NCI-H2227 (cell line): Measurements from ENCODE around the gene ADAMTS17.
"Not testable (repeated sequence)": the region's sequence is repeated elsewhere in the genome, so short reads cannot be mapped to it uniquely, and the experiment has no call there.

Experiments used
- DNase-seq: peaks from one replicate; lab custom pipeline; 2025; ENCODE audit not compliant: unreplicated experiment; lab: John Stamatoyannopoulos, UW

ADAMTS17 gene

GRCh38 chr15:100339451-100339850 lies 2.3 kb downstream of the ADAMTS17 start:
- DNase-seq = not testable (repeated sequence)

GRCh38 chr15:100338971-100339444 lies 2.8 kb downstream of the ADAMTS17 start:
- DNase-seq = no peak

GRCh38 chr15:100338247-100338646 lies 3.5 kb downstream of the ADAMTS17 start:
- no peak for DNase-seq

- DNase-seq = no peak
These were observed 4.4 kb downstream of the ADAMTS17 start for GRCh38 chr15:100337096-100338044.

- no peak for DNase-seq
These were observed 5.7 kb downstream of the ADAMTS17 start for GRCh38 chr15:100336061-100336460.

GRCh38 chr15:100335335-100335999 lies 6.3 kb downstream of the ADAMTS17 start:
- no peak for DNase-seq

- no peak for DNase-seq
These were observed 6.9 kb downstream of the ADAMTS17 start for GRCh38 chr15:100334905-100335304.

- DNase-seq = no peak
These were observed 7.3 kb downstream of the ADAMTS17 start for GRCh38 chr15:100334456-100334855.

- DNase-seq = no peak
These were observed 7.8 kb downstream of the ADAMTS17 start for GRCh38 chr15:100334015-100334414.

GRCh38 chr15:100333236-100333635 lies 8.5 kb downstream of the ADAMTS17 start:
- no peak for DNase-seq

GRCh38 chr15:100332721-100333120 lies 9.1 kb downstream of the ADAMTS17 start:
- no peak for DNase-seq

GRCh38 chr15:100332231-100332630 lies 9.5 kb downstream of the ADAMTS17 start:
- no peak for DNase-seq

- DNase-seq = no peak
These were observed 11.1 kb downstream of the ADAMTS17 start for GRCh38 chr15:100330629-100331215.

- DNase-seq = no peak
These were observed 11.6 kb downstream of the ADAMTS17 start for GRCh38 chr15:100330221-100330620.

GRCh38 chr15:100328796-100329195 lies 13.0 kb downstream of the ADAMTS17 start:
- DNase-seq = no peak

- no peak for DNase-seq
These were observed 22.9 kb downstream of the ADAMTS17 start for GRCh38 chr15:100318880-100319279.

- DNase-seq = no peak
These were observed 26.9 kb downstream of the ADAMTS17 start for GRCh38 chr15:100314809-100315400.

- DNase-seq = no peak
These were observed 29.8 kb downstream of the ADAMTS17 start for GRCh38 chr15:100311833-100312476.

GRCh38 chr15:100311154-100311625 lies 30.6 kb downstream of the ADAMTS17 start:
- no peak for DNase-seq

GRCh38 chr15:100310513-100311153 lies 31.1 kb downstream of the ADAMTS17 start:
- no peak for DNase-seq
